GM12874 (cell line): Measurements from ENCODE around the gene CCDC15.

ENCODE experiments used
- TF ChIP-seq, protein P1 (sequence below): IDR thresholded peaks from 2 replicates; pipeline ENCODE4 v1.5.1; 2011; ENCODE audit warnings: low read depth, mild to moderate bottlenecking, control low read depth, low read length, moderate library complexity; ENCODE audit not compliant: insufficient read depth

CCDC15 gene, protein sequence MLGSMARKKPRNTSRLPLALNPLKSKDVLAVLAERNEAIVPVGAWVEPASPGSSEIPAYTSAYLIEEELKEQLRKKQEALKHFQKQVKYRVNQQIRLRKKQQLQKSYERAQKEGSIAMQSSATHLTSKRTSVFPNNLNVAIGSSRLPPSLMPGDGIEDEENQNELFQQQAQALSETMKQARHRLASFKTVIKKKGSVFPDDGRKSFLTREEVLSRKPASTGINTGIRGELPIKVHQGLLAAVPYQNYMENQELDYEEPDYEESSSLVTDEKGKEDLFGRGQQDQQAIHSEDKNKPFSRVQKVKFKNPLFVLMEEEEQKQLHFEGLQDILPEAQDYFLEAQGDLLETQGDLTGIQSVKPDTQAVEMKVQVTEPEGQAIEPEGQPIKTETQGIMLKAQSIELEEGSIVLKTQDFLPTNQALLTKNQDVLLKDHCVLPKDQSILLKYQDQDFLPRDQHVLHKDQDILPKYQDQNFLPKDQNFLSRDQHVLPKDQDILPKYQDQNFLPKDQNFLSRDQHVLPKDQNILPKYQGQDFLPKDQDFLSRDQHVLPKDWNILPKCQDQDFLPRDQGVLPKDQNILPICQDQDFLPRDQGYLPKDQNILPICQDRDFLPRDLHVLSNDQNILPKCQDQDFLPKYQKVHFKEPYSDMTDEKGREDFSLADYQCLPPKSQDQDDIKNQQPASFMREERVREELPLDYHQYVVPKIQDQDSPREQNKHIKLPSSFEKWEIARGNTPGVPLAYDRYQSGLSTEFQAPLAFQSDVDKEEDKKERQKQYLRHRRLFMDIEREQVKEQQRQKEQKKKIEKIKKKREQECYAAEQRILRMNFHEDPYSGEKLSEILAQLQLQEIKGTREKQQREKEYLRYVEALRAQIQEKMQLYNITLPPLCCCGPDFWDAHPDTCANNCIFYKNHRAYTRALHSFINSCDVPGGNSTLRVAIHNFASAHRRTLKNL

DNA sequence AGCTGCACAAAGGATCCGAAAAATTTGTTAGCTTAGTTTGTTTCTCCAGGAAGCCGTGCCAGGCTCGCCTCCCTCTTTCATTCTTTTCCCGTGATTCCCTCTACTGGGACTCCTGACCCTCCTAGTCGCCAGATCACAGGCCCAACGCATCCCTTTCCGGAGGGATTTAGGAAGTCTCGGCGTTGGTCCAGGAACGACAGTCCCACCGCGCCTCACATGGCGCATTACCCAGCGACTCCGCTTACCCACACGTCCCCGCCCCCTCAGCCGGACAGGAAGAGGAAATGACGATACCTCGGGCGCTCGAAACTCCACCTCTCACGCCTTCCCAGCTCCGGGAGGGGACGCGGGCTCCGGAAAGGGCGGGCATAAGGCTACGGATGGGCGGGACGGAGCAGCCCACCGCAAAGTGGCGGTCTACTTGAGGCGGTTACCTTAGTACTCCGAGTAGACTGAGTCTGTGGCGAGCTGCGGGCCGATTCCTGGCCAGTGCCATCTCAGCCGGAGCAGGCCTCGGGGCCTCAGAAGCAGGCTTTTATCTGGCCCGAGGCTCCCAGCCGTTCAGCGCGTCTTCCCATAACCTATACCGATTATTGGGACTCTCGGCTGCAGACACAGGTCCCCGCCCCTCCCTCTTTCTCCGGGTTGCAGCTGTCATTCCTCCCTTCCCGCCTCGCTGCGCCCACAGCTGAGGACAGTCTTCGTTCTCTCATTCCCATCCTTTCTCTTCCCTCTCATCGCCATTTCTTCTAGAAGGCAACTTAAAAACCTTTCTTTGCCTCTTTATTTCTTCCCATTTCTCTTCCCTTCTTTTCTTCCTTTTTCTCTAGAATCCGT lies at the start of gene CCDC15:
Gene CCDC15, plus strand, starts transcription at position 450 of the 837 bp plus-strand sequence. CDS start 531 bp downstream, outside the sequence.
- TF ChIP-seq, protein P1, sequence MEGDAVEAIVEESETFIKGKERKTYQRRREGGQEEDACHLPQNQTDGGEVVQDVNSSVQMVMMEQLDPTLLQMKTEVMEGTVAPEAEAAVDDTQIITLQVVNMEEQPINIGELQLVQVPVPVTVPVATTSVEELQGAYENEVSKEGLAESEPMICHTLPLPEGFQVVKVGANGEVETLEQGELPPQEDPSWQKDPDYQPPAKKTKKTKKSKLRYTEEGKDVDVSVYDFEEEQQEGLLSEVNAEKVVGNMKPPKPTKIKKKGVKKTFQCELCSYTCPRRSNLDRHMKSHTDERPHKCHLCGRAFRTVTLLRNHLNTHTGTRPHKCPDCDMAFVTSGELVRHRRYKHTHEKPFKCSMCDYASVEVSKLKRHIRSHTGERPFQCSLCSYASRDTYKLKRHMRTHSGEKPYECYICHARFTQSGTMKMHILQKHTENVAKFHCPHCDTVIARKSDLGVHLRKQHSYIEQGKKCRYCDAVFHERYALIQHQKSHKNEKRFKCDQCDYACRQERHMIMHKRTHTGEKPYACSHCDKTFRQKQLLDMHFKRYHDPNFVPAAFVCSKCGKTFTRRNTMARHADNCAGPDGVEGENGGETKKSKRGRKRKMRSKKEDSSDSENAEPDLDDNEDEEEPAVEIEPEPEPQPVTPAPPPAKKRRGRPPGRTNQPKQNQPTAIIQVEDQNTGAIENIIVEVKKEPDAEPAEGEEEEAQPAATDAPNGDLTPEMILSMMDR, result no peak

DNA sequence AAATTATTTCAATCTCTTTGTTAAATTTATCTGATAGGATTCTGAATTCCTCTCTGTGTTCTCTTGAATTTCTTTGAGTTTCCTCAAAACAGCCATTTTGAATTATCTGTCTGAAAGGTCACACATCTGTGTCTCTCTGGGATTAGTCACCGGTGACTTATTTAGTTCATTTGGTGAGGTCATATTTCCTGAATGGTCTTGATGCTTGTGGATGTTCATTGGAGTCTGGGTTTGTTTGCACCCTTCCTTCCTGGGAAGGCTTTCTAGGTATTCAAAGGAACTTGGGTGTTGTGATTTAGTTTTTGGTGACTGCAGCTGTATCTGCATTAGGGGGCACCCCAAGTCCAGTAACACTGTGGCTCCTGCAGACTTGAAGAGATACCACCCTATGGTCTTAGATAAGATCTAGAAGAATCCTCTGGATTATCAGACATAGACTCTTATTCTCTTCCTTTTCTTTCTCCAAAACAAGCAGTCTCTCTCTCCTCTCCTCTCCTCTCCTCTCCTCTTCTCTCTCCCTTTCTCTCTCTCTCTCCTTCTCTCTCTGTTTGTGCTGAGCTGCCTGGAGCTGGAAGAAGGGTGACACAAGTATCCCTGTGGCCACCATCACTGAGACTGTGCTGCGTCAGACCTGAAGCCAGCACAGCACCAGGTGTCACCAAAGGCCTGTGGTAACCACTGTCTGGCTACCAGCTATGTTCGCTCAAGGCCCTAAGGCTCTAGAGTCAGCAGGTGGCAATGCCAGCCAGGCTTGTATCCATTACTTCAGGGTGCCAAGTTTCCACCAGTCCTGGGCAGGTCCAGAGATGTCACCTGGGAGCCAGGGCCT lies 38.2 kb upstream of the CCDC15 start:
- TF ChIP-seq, protein P1, result no peak

DNA sequence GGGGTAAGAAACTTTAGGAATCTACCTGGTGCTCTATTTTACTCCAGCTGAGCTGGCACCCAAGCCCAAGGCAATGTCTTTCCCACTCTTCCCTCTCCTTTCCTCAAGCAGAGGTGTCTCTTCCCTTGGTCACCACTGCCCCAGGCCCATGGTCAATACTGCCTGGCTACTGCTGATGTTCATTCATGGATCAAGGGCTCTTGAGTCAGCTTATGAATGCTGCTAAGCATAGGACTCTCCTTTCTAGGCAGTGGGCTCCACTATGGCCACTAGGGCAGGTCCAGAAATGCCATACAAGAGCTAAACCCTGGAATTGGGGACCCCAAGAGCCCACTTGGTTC lies 37.7 kb upstream of the CCDC15 start:
- TF ChIP-seq, protein P1, result no peak

DNA sequence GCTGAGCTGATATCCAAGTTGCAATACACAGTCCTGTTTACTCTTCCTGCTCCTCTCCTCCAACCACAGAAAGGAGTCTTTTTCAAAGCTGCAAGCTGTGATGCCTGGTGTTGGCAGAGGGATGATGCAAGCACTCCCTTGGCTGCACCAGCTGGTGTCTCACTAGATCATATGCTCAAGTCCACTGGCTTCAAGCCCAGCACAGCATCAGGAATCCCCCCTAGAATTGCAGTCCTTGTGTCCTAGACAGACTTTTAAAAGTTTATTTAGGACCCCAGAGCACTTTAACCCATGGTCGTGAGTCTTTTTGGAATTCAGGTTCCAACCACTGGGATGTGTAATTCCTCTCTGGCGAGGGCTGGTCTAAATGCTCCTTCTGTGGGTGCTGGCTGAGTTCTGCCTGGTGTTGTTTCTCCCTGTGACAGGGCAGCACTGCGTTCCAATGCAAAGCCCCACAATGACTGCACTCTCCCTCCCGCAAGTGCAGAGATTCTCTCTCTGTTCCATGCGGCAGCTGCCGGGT lies 36.8 kb upstream of the CCDC15 start:
- TF ChIP-seq, protein P1, result no peak

DNA sequence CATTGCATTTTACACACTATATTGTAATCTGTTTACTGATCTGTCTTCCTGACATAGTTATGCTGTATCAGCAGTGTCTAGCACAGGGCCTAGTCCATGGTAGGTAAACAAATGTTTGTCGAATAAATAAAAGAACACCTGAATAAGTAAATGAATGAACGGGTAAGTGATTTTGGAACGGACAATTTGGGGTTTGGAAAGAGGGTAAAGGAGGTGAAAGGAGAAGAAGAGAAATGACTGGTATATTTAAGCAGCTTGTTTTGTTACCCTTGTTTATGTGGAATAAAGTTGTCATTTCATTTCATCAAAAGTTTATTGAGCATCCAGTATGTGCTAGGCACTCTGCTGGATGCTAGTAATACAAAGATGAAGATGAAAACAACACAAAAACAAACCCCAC lies 35.1 kb upstream of the CCDC15 start, which contains the start of gene HEPN1:
Gene HEPN1, plus strand, starts transcription at position 301 of the 400 bp plus-strand sequence.
- TF ChIP-seq, protein P1, result no peak

DNA sequence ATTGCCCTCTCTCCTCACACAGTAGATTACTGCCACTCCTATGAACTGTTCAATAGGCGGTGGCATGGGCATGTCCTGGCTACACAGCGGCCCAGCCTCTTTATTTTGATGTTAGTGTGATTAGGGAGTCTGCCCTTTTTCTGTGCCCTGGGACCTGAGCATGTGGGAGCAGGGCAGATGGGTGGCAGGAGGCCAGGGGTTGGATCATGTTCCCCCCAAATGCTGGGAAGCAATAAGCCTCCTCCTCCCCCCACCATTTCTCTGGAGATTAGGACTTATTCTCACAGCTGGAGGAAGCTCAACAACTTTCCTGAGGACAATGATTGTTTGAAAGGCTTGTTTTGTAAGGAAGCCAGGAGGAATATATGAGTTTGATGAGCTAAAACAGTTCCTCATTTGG lies 34.1 kb upstream of the CCDC15 start:
- TF ChIP-seq, protein P1, result no peak
